SH-SY5Y (cell line): ENCODE results near the gene SLC26A8.

ENCODE experiments used
- GATA2 ChIP-seq: IDR thresholded peaks from 2 replicates; pipeline ENCODE4 v1.6.1; 2011; ENCODE audit warnings: mild to moderate bottlenecking, low read depth, low read length
- GATA3 ChIP-seq: IDR thresholded peaks from 2 replicates; pipeline ENCODE4 v1.6.1; 2011; ENCODE audit warnings: low read depth, mild to moderate bottlenecking, low read length, moderate library complexity

SLC26A8 gene

GRCh38 chr6:35896228-35896627 lies 128.2 kb downstream of the SLC26A8 start:
- TF ChIP-seq GATA3 (no peak), GATA2 (no peak)

DNA sequence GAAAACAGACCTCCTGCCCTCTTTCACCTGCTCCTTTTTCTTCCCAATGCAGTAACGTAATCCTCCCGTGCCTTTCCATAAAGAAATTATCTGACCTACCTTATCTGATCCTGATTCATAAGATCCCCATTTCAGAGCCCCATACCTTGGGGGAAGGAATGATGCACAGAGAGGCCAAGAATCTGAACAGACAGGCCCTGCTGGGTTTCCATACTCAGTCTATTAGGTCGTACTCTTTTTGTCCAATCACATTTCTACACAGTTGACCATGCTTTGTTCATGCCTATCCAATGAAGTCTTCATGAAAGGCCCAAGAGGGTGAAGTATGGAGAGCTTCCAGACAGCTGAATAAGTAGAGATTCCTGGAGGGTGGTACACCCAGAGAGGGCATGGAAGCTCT lies 128.9 kb downstream of the SLC26A8 start:
- TF ChIP-seq GATA3 (no peak), GATA2 (no peak)

DNA sequence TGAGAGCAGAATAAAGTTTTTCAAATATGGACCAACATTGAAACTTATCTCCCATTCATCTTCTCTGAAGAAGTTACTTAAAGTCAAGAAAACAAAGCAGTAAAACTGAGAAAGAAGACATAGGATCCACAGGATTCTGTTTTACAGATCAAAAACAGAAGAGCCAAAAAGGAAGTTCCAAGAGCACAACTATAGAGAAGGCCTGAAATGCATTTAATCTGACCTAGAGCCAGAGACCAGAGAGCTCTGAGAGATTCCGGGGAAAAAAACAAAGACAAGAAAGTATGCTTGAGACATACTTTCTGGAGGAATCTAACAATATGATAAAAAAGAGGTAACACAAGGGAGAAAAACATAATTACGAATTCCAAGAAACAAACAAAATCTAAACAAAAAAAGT lies 129.7 kb downstream of the SLC26A8 start:
- TF ChIP-seq GATA2 (no peak), GATA3 (no peak)
